Measurements from ENCODE around the gene SYNE1. TPM values are rescaled to one million over a fixed set of nuclear protein-coding genes. Genes with fewer than 3 reads are reported as not detected.
"Not testable (repeated sequence)": the region's sequence is repeated elsewhere in the genome, so short reads cannot be mapped to it uniquely, and the experiment has no call there.

SYNE1 gene
- total RNA-seq, 1 donor from 2014 or later, result 24.9 TPM

- Mint-ChIP-seq H3K27ac (ENCODE audit: unreplicated experiment) (no peak overlapping the region), H3K4me1 (no peaks in the 10 kb centered on the region), H3K27me3 (ENCODE audit: low read depth) (peaks cover 14% of the 10 kb centered on the region), H3K9me3 (peaks cover 8% of the 10 kb centered on the region), H3K36me3 (ENCODE audit: low read depth) (no peaks in the 10 kb centered on the region), H3K4me3 (no peak overlapping the region)
- TF ChIP-seq CTCF (conservative IDR thresholded peaks at IDR 0.05), result no peak
- DNase-seq (ENCODE audit: low read depth, low spot score), result no peak
Observed at GRCh38 chr6:152423216-152424103, 213.7 kb downstream of the SYNE1 start.

DNA sequence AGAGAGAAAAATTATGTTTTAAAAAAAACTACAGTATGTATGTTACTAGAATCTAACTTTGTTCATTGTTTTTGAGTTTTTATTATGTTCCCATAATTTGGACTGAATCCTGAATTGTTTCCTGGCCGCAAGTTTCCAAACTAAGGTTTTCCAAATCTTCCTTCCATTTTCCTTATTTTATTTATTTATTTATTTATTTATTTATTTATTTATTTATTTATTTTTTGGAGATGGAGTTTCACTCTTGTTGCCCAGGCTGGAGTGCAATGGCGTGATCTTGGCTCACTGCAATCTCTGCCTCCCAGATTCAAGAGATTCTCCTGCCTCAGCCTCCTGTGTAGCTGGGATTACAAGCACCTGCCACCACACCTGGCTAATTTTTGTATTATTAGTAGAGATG lies 215.7 kb downstream of the SYNE1 start:
- not testable (repeated sequence) for H3K4me3 Mint-ChIP-seq; H3K4me1 Mint-ChIP-seq; H3K27ac Mint-ChIP-seq (ENCODE audit: unreplicated experiment); DNase-seq (ENCODE audit: low read depth, low spot score); H3K36me3 Mint-ChIP-seq (ENCODE audit: low read depth); H3K9me3 Mint-ChIP-seq
- H3K27me3 Mint-ChIP-seq (ENCODE audit: low read depth), result peaks cover 11% of the 10 kb centered on the region

GRCh38 chr6:152420696-152421095 lies 216.5 kb downstream of the SYNE1 start:
- no peak for DNase-seq (ENCODE audit: low read depth, low spot score)
- TF ChIP-seq CTCF (conservative IDR thresholded peaks at IDR 0.05), result no peak
- peaks cover 7% of the 10 kb centered on the region for H3K27me3 Mint-ChIP-seq (ENCODE audit: low read depth)
- no peaks in the 10 kb centered on the region for H3K36me3 Mint-ChIP-seq (ENCODE audit: low read depth)
- peaks cover 8% of the 10 kb centered on the region for H3K9me3 Mint-ChIP-seq
- no peak overlapping the region for H3K4me3 Mint-ChIP-seq
- H3K27ac Mint-ChIP-seq (ENCODE audit: unreplicated experiment), result no peak overlapping the region
- H3K4me1 Mint-ChIP-seq, result no peaks in the 10 kb centered on the region

- H3K4me3 Mint-ChIP-seq, result no peak overlapping the region
- H3K27ac Mint-ChIP-seq (ENCODE audit: unreplicated experiment), result no peak overlapping the region
- H3K4me1 Mint-ChIP-seq, result no peaks in the 10 kb centered on the region
Observed at GRCh38 chr6:152418551-152418950, 218.6 kb downstream of the SYNE1 start.

DNA sequence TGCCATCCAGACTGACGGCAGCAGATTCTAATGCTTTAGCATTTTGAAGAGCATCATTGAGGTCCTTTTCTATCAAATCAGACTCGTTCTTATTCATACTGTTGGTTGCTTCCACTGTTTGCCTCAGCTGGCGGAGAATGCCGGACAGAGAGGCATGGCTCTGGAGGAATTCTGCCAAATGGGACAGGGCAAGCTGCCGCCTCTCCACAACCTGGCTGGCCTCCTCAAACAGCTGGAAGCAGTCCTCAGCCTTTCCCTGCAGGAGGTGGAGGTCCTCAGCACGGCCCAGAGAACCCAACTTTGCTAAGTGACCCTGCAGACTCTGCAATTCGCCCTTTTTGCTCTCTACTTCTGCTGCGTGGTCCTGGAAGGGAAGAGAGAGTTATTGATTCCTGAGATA lies 220.5 kb downstream of the SYNE1 start:
- Mint-ChIP-seq H3K9me3 (peaks cover 5% of the 10 kb centered on the region), H3K4me1 (no peaks in the 10 kb centered on the region), H3K27ac (ENCODE audit: unreplicated experiment) (no peak overlapping the region), H3K27me3 (ENCODE audit: low read depth) (peaks cover 3% of the 10 kb centered on the region), H3K36me3 (ENCODE audit: low read depth) (no peaks in the 10 kb centered on the region), H3K4me3 (no peak overlapping the region)
- no peak for TF ChIP-seq CTCF (conservative IDR thresholded peaks at IDR 0.05)
- DNase-seq (ENCODE audit: low read depth, low spot score), result no peak

More at GRCh38 chr6:152418551-152418950, 218.6 kb downstream of the SYNE1 start:
- no peak for TF ChIP-seq CTCF (conservative IDR thresholded peaks at IDR 0.05)
- no peak for DNase-seq (ENCODE audit: low read depth, low spot score)
- no peaks in the 10 kb centered on the region for H3K36me3 Mint-ChIP-seq (ENCODE audit: low read depth)
- H3K9me3 Mint-ChIP-seq, result peaks cover 8% of the 10 kb centered on the region
- H3K27me3 Mint-ChIP-seq (ENCODE audit: low read depth), result peaks cover 3% of the 10 kb centered on the region

GRCh38 chr6:152404936-152405595 lies 232.1 kb downstream of the SYNE1 start:
- Mint-ChIP-seq H3K27me3 (ENCODE audit: low read depth) (no peaks in the 10 kb centered on the region), H3K4me3 (no peak overlapping the region), H3K9me3 (no peaks in the 10 kb centered on the region), H3K27ac (ENCODE audit: unreplicated experiment) (no peak overlapping the region), H3K36me3 (ENCODE audit: low read depth) (no peaks in the 10 kb centered on the region), H3K4me1 (no peaks in the 10 kb centered on the region)
- no peak for TF ChIP-seq CTCF (conservative IDR thresholded peaks at IDR 0.05)
- DNase-seq (ENCODE audit: low read depth, low spot score), result no peak

Measured in neural crest cell (in vitro differentiated cells).